GM19463 (cell line): ENCODE measurements around the gene SPC24.
"Not testable (repeated sequence)": the region's sequence is repeated elsewhere in the genome, so short reads cannot be mapped to it uniquely, and the experiment has no call there.

ENCODE experiments used
- ATAC-seq: cut with Tn5 transposase; IDR thresholded peaks from one replicate; pipeline ENCODE4 v1.9.1; 2021; ENCODE audit warnings: mild to moderate bottlenecking, moderate library complexity; ENCODE audit not compliant: unreplicated experiment

SPC24 gene

DNA sequence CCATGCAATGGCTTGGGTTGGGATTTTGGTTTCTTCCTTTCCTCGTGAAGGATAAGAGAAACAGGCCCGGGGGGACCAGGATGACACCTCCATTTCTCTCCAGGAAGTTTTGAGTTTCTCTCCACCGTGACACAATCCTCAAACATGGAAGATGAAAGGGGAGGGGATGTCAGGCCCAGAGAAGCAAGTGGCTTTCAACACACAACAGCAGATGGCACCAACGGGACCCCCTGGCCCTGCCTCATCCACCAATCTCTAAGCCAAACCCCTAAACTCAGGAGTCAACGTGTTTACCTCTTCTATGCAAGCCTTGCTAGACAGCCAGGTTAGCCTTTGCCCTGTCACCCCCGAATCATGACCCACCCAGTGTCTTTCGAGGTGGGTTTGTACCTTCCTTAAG, 24.1 kb downstream of the SPC24 start:
- ATAC-seq = no peak

DNA sequence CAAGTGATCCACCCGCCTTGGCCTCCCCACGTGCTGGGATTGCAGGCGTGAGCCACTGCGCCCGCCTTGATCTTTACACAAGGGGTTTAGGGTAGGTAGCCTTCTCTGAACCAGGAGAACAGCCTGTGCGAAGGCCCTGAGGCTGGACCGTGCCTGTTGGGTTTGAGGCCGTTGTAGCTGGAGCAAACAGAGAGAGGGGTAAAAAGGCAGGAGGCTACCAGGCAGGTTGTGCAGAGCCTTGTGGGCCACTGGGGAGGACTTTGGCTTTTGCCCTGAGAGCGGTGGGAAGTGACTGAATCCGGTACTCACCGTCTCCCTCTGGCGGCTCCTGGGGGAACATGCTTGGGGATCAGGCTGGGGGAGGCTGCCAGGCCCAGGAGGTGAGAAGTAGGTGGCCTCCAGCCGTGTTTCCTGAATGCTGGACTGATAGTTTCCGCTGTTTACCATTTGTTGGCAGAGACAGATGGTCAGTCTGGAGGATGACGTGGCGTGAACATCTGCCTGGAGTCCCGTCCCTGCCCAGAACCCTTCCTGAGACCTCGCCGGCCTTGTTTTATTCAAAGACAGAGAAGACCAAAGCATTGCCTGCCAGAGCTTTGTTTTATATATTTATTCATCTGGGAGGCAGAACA, 24.6 kb downstream of the SPC24 start:
- no peak for ATAC-seq

DNA sequence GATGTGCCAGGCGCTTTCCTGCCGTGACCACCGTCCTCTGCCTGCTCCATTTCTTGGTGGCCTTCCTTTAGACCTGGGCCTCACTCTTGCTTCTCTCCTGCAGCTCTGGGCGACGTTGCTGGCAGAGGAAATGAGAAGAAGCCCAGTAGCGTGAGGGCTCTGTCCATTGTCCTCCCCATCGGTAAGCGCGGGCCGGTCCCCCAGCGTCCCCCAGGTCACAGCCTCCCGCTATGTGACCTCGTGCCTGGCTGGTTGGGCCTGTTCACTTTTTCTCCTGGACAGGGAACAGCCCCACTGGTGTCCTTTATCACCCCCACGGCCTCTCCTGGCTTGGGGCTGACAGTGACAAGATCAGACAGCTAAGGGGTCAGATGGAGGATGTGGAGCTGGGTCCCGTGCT, 27.7 kb downstream of the SPC24 start:
- ATAC-seq = no peak

DNA sequence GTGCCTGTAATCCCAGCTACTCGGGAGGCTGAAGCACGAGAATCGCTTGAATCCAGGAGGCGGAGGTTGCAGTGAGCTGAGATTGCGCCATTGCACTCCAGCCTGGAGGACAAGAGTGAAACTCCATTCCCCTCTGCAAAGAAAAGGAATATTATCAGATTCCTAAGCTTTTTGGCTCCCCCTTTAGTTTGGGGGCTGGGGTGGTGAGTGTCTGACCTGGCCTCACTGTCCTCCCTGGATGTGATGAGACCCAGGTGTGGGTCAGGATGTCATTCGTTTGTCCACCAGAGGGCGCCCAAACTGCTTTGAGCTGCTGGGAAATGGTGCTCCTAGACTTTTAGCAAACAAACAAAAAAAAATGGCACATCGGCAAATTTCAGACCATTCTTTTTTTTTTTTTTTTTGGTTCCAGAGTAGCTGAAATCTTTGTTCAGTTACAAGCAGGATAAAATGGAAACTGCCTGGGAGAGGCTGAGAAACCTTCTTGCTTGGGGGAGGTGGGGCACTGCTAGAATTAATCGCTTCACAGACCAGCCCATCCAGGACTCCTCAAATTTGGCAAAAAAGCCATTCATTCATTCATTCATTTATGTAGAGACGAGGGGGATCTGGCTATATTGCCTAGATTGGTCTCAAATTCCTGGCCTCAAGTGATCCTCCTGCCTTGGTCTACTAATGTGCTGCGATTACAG, 29.4 kb downstream of the SPC24 start:
- no peak for ATAC-seq

DNA sequence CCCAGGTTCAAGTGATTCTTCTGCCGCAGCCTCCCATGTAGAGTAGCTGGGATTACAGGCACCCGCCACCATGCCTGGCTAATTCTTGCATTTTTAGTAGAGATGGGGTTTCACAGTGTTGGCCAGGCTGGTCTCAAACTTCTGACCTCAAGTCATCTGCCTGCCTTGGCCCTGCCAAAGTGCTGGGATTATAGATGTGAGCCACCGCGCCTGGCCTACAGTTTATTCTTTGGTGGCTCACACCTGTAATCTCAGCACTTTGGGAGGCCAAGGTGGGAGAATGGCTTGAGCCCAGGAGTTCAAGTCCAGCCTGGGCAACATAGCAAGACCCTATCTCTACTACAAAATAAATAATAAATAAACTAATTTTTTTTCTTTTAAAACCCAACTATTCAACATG, 31.4 kb downstream of the SPC24 start:
- ATAC-seq = not testable (repeated sequence)

DNA sequence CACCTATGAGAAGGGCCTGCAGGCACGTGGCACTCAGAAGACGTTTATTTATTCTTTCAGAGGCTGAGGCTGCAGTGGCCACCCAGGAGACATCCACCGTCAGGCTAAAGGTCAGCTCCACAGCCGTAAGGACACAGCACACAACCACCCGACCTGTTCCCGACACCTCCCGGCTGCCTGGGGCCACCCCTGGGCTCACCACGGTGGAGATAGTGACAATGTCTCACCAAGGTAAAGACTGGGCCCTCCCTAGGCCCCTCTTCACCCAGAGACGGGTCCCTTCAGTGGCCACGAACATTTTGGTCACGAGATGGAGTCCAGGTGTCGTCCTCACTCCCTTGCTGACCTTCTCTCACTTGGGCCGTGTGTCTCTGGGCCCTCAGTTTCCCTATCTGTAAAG, 32.5 kb downstream of the SPC24 start:
- ATAC-seq = no peak

DNA sequence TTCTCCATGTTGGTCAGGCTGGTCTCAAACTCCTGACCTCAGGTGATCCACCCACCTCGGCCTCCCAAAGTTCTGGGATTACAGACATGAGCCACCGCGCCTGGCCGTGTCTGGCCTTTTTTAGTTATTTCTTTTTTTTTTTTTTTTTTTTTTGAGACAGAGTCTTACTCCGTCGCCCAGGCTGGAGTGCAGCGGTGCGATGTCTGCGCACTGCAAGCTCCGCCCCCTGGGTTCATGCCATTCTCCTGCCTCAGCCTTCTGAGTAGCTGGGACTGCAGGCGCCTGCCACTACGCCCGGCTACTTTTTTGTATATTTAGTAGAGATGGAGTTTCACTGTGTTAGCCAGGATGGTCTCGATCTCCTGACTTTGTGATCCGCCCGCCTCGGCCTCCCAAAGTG, 33.6 kb downstream of the SPC24 start:
- ATAC-seq = not testable (repeated sequence)

DNA sequence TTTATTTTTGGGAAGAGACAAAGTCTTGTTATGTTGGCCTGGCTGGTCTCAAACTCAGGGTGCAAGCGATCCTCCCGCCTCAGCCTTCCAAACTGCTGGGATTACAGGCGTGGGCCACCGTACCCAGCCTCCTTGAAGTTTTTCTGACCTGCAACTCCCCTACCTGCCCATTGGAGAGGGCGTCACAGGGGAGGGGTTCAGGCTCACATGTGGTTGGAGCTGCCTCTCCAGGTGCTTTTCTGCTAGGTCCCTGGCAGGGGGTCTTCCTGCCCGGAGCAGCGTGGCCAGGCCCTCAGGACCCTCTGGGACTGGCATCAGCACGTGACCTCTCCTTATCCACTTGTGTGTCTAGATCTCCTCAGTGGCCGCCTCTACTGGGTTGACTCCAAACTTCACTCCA, 39.1 kb downstream of the SPC24 start:
- ATAC-seq = no peak

DNA sequence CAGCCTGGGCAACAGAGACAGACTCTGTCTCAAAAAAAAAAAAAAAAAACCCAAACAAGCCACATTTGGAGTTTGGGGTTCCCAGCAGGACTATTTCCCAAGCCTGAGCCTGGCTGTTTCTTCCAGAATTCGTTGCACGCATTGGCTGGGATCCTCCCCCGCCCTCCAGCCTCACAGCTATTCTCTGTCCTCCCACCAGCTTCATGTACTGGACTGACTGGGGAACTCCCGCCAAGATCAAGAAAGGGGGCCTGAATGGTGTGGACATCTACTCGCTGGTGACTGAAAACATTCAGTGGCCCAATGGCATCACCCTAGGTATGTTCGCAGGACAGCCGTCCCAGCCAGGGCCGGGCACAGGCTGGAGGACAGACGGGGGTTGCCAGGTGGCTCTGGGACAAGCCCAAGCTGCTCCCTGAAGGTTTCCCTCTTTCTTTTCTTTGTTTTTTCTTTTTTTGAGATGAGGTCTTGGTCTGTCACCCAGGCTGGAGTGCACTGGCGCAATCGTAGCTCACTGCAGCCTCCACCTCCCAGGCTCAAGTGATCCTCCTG, 39.6 kb downstream of the SPC24 start:
- ATAC-seq = no peak

DNA sequence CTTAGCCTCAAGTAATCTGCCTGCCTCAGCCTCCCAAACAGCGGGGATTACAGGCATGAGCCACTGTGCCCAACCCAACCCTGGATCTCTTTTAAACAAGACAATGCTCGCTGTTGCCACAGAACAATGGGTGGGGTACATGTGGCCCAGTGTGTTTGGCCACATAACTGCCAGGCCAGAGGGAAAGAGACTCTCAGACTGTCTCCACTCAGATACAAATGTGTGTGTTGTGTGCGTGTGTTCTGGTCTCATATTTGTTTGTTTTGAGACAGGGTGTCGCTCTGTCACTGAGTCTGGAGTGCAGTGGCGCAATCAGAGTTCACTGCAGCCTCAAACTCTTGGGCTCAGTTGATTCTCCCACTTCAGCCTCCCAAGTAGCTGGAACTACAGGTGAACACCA, 40.5 kb downstream of the SPC24 start:
- ATAC-seq = no peak

DNA sequence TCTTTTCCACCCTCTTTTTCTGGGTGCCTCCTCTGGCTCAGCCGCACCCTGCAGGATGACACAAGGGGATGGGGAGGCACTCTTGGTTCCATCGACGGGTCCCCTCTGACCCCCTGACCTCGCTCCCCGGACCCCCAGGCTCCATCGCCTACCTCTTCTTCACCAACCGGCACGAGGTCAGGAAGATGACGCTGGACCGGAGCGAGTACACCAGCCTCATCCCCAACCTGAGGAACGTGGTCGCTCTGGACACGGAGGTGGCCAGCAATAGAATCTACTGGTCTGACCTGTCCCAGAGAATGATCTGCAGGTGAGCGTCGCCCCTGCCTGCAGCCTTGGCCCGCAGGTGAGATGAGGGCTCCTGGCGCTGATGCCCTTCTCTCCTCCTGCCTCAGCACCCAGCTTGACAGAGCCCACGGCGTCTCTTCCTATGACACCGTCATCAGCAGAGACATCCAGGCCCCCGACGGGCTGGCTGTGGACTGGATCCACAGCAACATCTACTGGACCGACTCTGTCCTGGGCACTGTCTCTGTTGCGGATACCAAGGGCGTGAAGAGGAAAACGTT, 42.4 kb downstream of the SPC24 start:
- ATAC-seq = no peak

DNA sequence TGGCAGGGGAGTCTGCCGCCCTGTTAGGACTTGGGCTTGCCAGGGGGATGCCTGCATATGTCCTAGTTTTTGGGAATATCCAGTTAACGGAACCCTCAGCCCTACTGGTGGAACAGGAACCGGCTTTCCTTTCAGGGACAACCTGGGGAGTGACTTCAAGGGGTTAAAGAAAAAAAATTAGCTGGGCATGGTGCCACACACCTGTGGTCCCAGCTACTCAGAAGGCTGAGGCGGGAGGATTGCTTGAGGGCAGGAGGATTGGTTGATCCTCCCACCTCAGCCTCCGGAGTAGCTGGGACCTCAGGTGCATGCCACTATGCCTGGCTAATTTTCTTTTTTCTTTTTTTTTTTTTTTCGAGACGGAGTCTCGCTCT, 43.8 kb downstream of the SPC24 start:
- ATAC-seq = no peak

DNA sequence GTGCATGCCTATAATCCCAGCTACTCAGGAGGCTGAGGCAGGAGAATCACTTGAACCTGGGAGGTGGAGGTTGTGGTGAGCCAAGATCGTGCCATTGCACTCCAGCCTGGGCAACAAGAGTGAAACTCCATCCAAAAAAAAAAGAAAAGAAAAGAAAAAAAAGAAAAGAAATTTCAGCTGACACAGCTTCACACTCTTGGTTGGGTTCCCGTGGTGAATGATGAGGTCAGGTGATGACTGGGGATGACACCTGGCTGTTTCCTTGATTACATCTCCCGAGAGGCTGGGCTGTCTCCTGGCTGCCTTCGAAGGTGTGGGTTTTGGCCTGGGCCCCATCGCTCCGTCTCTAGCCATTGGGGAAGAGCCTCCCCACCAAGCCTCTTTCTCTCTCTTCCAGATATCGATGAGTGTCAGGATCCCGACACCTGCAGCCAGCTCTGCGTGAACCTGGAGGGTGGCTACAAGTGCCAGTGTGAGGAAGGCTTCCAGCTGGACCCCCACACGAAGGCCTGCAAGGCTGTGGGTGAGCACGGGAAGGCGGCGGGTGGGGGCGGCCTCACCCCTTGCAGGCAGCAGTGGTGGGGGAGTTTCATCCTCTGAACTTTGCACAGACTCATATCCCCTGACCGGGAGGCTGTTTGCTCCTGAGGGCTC, 44.3 kb downstream of the SPC24 start:
- ATAC-seq = no peak

DNA sequence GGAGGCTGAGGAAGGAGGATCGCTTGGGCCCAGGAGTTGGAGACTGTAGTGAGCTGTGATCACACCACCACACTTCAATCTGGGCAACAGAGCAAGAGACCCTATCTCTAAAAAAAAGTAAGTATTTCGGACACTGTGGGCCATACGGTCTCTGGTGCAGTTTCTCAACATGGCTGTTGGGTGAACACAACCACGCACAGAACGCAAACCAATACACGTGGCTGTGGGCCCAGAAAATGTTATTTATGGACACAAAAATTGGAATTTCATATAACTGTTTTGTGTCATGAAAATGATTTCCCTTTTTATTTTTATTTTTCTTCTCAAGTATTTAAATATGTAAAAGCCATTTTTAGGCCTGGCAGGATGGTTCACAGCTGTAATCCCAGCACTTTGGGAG, 46.8 kb downstream of the SPC24 start:
- no peak for ATAC-seq

DNA sequence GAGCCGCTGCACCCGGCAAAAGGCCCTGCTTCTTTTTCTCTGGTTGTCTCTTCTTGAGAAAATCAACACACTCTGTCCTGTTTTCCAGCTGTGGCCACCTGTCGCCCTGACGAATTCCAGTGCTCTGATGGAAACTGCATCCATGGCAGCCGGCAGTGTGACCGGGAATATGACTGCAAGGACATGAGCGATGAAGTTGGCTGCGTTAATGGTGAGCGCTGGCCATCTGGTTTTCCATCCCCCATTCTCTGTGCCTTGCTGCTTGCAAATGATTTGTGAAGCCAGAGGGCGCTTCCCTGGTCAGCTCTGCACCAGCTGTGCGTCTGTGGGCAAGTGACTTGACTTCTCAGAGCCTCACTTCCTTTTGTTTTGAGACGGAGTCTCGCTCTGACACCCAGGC, 49.1 kb downstream of the SPC24 start:
- no peak for ATAC-seq

DNA sequence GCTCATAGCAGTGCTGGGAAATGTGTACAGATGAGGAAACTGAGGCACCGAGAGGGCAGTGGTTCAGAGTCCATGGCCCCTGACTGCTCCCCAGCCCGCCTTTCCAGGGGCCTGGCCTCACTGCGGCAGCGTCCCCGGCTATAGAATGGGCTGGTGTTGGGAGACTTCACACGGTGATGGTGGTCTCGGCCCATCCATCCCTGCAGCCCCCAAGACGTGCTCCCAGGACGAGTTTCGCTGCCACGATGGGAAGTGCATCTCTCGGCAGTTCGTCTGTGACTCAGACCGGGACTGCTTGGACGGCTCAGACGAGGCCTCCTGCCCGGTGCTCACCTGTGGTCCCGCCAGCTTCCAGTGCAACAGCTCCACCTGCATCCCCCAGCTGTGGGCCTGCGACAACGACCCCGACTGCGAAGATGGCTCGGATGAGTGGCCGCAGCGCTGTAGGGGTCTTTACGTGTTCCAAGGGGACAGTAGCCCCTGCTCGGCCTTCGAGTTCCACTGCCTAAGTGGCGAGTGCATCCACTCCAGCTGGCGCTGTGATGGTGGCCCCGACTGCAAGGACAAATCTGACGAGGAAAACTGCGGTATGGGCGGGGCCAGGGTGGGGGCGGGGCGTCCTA, 50.5 kb downstream of the SPC24 start:
- ATAC-seq = no peak

DNA sequence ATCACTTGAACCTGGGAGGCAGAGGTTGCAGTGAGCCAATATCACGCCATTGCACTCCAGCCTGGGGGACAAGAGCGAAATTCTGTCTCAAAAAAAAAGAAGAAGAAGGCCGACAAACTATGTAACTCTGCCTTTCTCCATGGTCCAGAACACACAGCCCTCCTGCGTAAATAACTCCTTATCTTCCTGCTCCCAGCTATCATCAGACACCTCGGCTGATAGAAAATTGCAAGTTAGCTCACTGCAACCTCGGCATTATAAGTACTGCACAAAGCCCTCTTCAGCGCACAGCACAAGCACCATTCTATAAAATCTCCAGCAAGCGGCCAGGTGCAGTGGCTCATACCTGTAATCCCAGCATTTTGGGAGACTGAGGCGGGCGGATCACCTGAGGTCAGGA, 51.9 kb downstream of the SPC24 start:
- ATAC-seq = not testable (repeated sequence)

DNA sequence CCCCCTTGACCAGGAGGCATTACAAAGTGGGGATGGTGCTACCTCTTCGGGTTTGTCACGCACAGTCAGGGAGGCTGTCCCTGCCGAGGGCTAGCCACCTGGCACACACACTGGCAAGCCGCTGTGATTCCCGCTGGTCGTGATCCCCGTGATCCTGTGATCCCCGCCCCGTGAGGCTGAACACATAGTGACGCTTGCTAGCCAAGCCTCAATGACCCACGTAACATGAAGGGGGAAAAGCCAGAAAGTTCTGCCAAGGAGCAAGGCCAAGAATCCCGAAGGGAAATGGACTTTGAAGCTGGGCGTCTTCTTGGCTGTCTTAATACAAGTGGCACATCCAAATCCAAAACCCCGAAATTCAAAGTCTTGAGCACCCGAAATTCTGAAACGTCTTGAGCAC, 52.6 kb downstream of the SPC24 start:
- ATAC-seq = no peak

DNA sequence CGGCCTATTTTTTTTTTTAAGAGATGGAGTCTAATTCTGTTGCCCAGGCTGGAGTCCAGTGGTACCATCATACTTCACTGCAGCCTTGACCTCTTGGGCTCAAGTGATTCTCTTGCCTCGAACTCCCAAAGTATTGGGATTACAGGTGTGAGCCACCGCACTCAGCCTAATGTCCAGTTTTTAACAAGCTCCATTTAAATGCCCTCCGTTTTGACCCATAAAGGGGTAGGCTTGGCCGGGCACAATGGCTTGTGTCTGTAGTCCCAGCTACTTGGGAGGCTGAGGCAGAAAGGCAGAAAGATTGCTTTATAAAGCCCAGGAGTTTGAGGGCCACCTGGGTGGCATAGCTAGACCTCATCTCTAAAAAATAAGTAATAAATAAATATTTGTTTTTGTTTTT, 54.5 kb downstream of the SPC24 start:
- no peak for ATAC-seq

DNA sequence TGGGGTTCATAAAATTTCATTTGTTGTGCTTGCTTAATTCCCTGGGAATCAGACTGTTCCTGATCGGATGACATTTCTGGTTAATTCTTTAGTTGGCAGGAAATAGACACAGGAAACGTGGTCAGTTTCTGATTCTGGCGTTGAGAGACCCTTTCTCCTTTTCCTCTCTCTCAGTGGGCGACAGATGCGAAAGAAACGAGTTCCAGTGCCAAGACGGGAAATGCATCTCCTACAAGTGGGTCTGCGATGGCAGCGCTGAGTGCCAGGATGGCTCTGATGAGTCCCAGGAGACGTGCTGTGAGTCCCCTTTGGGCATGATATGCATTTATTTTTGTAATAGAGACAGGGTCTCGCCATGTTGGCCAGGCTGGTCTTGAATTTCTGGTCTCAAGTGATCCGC, 55.5 kb downstream of the SPC24 start:
- ATAC-seq = no peak

DNA sequence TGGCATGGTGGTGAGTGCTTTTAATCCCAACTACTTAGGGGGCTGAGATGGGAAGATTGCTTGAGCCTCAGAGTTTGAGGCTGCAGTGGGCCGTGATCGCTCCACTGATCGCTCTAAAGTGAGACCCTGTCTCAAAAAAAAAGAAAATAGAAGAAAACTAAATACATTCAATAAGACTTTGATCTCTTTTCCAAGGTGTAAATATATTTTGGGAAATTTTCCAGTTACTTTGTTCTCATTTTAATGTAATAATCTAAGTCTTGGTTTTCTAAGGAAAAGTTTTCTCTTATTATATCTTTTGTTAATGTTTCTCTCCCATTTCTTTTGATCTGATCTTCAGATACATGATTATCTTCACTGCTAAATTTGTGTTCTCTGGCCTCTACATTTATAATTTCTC, 56.7 kb downstream of the SPC24 start:
- no peak for ATAC-seq
